CD4-positive, alpha-beta T cell treated with Interleukin-2 at 100 ng/mL for 4 hours (primary cell): ENCODE results near the gene TOMM40.
"Not testable (repeated sequence)": the region's sequence is repeated elsewhere in the genome, so short reads cannot be mapped to it uniquely, and the experiment has no call there.

ENCODE experiments used
- DNase-seq: peaks from one replicate; pipeline ENCODE4 v3.0.0-alpha.2; 2020; ENCODE audit warnings: low spot score

The TOMM40 gene

GRCh38 chr19:44871809-44872208, 19.2 kb upstream of the TOMM40 start:
- DNase-seq = no peak

- DNase-seq = no peak
Measured at GRCh38 chr19:44872661-44873060, 18.4 kb upstream of the TOMM40 start.

- no peak for DNase-seq
Measured at GRCh38 chr19:44874317-44874716, 16.7 kb upstream of the TOMM40 start.

- no peak for DNase-seq
Measured at GRCh38 chr19:44875666-44876451, 15.2 kb upstream of the TOMM40 start.

- no peak for DNase-seq
Measured at GRCh38 chr19:44876930-44877535, 14.0 kb upstream of the TOMM40 start.

GRCh38 chr19:44878120-44878865, 12.8 kb upstream of the TOMM40 start:
- no peak for DNase-seq

- DNase-seq = no peak
Measured at GRCh38 chr19:44879309-44880065, 11.6 kb upstream of the TOMM40 start.

GRCh38 chr19:44882063-44882462, 9.0 kb upstream of the TOMM40 start:
- no peak for DNase-seq

- not testable (repeated sequence) for DNase-seq
Measured at GRCh38 chr19:44882619-44883397, 8.2 kb upstream of the TOMM40 start.

GRCh38 chr19:44883922-44884321, 7.1 kb upstream of the TOMM40 start:
- DNase-seq = no peak

- no peak for DNase-seq
Measured at GRCh38 chr19:44884566-44884965, 6.5 kb upstream of the TOMM40 start.

- no peak for DNase-seq
Measured at GRCh38 chr19:44886141-44886540, 4.9 kb upstream of the TOMM40 start.

- DNase-seq = no peak
Measured at GRCh38 chr19:44887648-44888047, 3.4 kb upstream of the TOMM40 start.

- not testable (repeated sequence) for DNase-seq
Measured at GRCh38 chr19:44888335-44888734, 2.7 kb upstream of the TOMM40 start.

- DNase-seq = no peak
Measured at GRCh38 chr19:44889830-44890365, 1.2 kb upstream of the TOMM40 start.

- DNase-seq = peak; percentile 100
Measured at GRCh38 chr19:44890366-44891015, 563 bp upstream of the TOMM40 start.

GRCh38 chr19:44892932-44893331, 1.9 kb downstream of the TOMM40 start:
- no peak for DNase-seq

- DNase-seq = no peak
Measured at GRCh38 chr19:44893332-44894051, 2.4 kb downstream of the TOMM40 start.

GRCh38 chr19:44894052-44894400, 3.0 kb downstream of the TOMM40 start:
- DNase-seq = no peak

GRCh38 chr19:44894946-44895345, 3.9 kb downstream of the TOMM40 start:
- DNase-seq = no peak
